Fibroblast of lung (primary cell): Measurements from ENCODE around the gene IFITM5. TPM values are rescaled to one million over a fixed set of nuclear protein-coding genes. Genes with fewer than 3 reads are reported as not detected.

Source experiments
- DNase-seq, 2 donors: peaks; one replicate each; pipeline versions ENCODE4 v3.0.0 to v3.0.0-alpha.2; 2010; ENCODE audit warnings: low read depth in 2 of 2
- H2AFZ ChIP-seq: 2 replicates; pipeline ENCODE4 v1.5.1; 2012; ENCODE audit warnings: low read length, control low read depth, inconsistent platforms
- H3K27ac ChIP-seq: 2 replicates; pipeline ENCODE4 v1.5.1; 2011; ENCODE audit warnings: low read length, control low read depth; ENCODE audit not compliant: insufficient read depth
- H3K27me3 ChIP-seq: 2 replicates; pipeline ENCODE4 v1.5.1; 2011; ENCODE audit warnings: mild to moderate bottlenecking, low read length; ENCODE audit not compliant: control insufficient read depth, insufficient read depth
- H3K36me3 ChIP-seq: 2 replicates; pipeline ENCODE4 v1.5.1; 2011; ENCODE audit warnings: low read length; ENCODE audit not compliant: control insufficient read depth, insufficient read depth
- H3K4me1 ChIP-seq: 2 replicates; pipeline ENCODE4 v1.5.1; 2011; ENCODE audit warnings: low read length; ENCODE audit not compliant: control insufficient read depth, insufficient read depth; ENCODE audit errors: extremely low read depth
- H3K4me2 ChIP-seq: 2 replicates; pipeline ENCODE4 v1.5.1; 2011; ENCODE audit warnings: low read length, control low read depth; ENCODE audit not compliant: insufficient read depth; ENCODE audit errors: extremely low read depth
- H3K4me3 ChIP-seq, 4 experiments: fragments of 200-600 bp in 1 of 4; sonication (generic) in 1 of 4; replicated peaks in 1 of 4; 2 replicates each; pipeline ENCODE4 v1.5.1; 2011 to 2016; ENCODE audit warnings: low read length in 4 of 4, low read depth in 3 of 4, mild to moderate bottlenecking in 3 of 4, control low read depth in 2 of 4, inconsistent platforms in 1 of 4, mixed read lengths in 1 of 4; ENCODE audit not compliant: insufficient read depth in 1 of 4; ENCODE audit errors: control extremely low read depth in 1 of 4
- H3K79me2 ChIP-seq: 2 replicates; pipeline ENCODE4 v1.5.1; 2012; ENCODE audit warnings: mild to moderate bottlenecking, low read length, inconsistent platforms; ENCODE audit not compliant: control insufficient read depth, insufficient read depth
- H3K9ac ChIP-seq: 2 replicates; pipeline ENCODE4 v1.5.1; 2011; ENCODE audit warnings: mild to moderate bottlenecking, low read length, control low read depth; ENCODE audit not compliant: insufficient read depth
- H3K9me3 ChIP-seq: 2 replicates; pipeline ENCODE4 v1.5.1; 2012; ENCODE audit warnings: low read depth, low read length; ENCODE audit not compliant: control insufficient read depth, insufficient read depth
- H4K20me1 ChIP-seq: 2 replicates; pipeline ENCODE4 v1.5.1; 2011; ENCODE audit warnings: low read length; ENCODE audit not compliant: control insufficient read depth, insufficient read depth; ENCODE audit errors: extremely low read depth
- EZH2 ChIP-seq: IDR thresholded peaks from 2 replicates; pipeline ENCODE4 v1.5.1; 2012; ENCODE audit warnings: low read length, control low read depth, mild to moderate bottlenecking; ENCODE audit errors: missing control alignments
- polyA plus RNA-seq, 2 donors: library from polyadenylated mRNA; depleted of rRNA in 1 of 2; stranded (reverse) in 1 of 2; unstranded in 1 of 2; fragments of >200 nt; gene quantifications; 2 replicates each; pipeline ENCODE4 v1.2.1, GENCODE V29; 2011 to 2012; ENCODE audit warnings: missing spikeins in 1 of 2
- total RNA-seq: library from RNA; depleted of rRNA; stranded (reverse); fragments of >200 nt; gene quantifications from 2 replicates; pipeline ENCODE4 v1.2.1, GENCODE V29; 2014
- TF ChIP-seq, protein P1 (sequence below), 2 donors: IDR thresholded peaks in 1 of 2; conservative IDR thresholded peaks in 1 of 2; 1 replicate in 1 of 2; 2 replicates in 1 of 2; pipeline ENCODE4 v1.5.1; 2011 to 2012; ENCODE audit warnings: low read length in 2 of 2, control low read depth in 1 of 2, inconsistent platforms in 1 of 2, low read depth in 1 of 2, mild to moderate bottlenecking in 1 of 2

The IFITM5 gene
- total and polyA plus RNA-seq, 2 donors (not counting 1 experiment from before 2014, with no cell fraction given), result 0.50 TPM; not detected in 1

DNA sequence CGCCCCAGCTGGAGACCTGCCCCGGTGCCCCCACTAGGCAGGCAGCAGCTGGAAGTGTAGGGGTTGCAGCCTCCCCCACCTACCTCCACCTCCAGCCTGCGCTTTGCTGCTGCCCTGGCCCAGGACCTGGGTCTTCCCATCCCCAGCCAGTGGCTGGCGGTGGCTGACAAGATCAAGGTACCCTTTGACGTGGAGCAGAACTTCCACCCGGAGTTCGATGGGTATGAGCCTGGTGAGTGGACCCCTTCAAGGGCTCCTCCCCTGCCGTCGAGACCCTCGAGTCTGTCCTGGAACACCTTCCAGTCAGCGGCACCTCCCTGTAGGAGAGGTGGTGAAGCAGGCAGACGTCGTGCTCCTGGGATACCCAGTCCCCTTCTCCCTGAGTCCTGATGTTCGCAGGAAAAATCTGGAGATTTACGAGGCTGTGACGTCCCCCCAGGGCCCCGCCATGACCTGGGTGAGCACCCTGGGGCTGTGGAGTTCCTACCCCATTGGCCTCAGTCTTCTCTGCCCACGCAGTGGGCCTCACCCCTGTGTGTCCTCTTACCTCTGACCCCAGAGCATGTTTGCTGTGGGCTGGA is 6.0 kb downstream of the IFITM5 start:
- no peak for DNase-seq
- TF ChIP-seq EZH2, result no peak
- TF ChIP-seq, protein P1, sequence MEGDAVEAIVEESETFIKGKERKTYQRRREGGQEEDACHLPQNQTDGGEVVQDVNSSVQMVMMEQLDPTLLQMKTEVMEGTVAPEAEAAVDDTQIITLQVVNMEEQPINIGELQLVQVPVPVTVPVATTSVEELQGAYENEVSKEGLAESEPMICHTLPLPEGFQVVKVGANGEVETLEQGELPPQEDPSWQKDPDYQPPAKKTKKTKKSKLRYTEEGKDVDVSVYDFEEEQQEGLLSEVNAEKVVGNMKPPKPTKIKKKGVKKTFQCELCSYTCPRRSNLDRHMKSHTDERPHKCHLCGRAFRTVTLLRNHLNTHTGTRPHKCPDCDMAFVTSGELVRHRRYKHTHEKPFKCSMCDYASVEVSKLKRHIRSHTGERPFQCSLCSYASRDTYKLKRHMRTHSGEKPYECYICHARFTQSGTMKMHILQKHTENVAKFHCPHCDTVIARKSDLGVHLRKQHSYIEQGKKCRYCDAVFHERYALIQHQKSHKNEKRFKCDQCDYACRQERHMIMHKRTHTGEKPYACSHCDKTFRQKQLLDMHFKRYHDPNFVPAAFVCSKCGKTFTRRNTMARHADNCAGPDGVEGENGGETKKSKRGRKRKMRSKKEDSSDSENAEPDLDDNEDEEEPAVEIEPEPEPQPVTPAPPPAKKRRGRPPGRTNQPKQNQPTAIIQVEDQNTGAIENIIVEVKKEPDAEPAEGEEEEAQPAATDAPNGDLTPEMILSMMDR (conservative IDR thresholded peaks at IDR 0.05 in 1 of 2, IDR thresholded peaks at IDR 0.05 in 1 of 2; ENCODE audit: low read depth in 1 of 2, low read length in 2 of 2), result no peak
- no peak overlapping the region for H3K27ac ChIP-seq
- H3K4me1 ChIP-seq, result peaks cover 3% of the 10 kb centered on the region
- H3K79me2 ChIP-seq, result no peaks in the 10 kb centered on the region
- no peak overlapping the region for H3K4me2 ChIP-seq
- H2AFZ ChIP-seq, result no peak overlapping the region
- peaks cover 3% of the 10 kb centered on the region for H3K27me3 ChIP-seq
- no peak overlapping the region for H3K4me3 ChIP-seq
- no peak overlapping the region for H3K9ac ChIP-seq
- H3K9me3 ChIP-seq, result no peaks in the 10 kb centered on the region
- H3K36me3 ChIP-seq, result no peaks in the 10 kb centered on the region
- no peaks in the 10 kb centered on the region for H4K20me1 ChIP-seq

DNA sequence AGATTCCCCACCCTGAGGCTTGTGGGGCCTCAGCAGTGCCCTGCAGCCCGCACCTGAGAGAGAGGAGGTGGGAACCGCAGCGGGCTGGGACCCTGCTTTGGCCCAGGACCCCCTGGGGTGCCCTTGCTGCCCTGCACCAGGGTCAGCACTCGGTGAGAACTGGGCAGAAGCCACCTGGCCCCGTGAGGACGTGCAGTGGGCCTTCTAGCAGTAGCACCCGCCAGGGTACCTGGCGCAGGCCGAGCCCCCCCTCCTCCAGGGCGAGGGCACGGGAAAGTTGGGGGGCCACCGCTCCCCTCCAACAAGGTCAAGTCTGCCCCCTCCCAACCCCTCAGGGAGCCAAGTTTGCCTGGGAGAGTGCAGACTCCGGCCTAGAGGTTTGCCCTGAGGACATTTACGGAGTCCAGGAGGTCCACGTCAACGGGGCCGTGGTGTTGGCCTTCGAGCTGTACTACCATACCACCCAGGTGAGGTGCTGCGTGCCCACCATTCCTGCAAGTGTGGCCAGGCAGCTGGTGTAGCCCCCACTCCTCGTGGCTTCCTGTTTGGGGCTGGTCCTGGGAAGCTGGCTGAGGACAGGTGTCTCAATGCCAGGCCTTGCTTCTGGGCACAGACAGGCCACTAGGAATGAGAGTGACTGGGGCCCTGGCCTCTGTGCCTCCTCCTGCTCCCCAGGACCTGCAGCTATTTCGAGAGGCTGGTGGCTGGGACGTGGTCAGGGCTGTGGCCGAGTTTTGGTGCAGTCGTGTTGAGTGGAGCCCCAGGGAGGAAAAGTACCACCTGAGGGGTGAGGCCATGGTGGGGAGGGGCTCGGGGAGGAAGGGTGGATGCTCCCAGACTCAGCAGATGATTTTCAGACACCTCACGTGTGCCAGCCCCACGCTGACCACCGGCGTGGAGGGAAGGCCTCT is 6.9 kb downstream of the IFITM5 start:
- H3K27me3 ChIP-seq, result peaks cover 9% of the 10 kb centered on the region
- no peak for DNase-seq
- no peaks in the 10 kb centered on the region for H3K79me2 ChIP-seq
- H3K4me2 ChIP-seq, result no peak overlapping the region
- no peak overlapping the region for H3K4me3 ChIP-seq
- no peak for TF ChIP-seq EZH2
- TF ChIP-seq, protein P1 (conservative IDR thresholded peaks at IDR 0.05 in 1 of 2, IDR thresholded peaks at IDR 0.05 in 1 of 2; ENCODE audit: low read depth in 1 of 2, low read length in 2 of 2), result no peak
- H3K4me1 ChIP-seq, result no peaks in the 10 kb centered on the region
- no peak overlapping the region for H2AFZ ChIP-seq
- no peak overlapping the region for H3K9ac ChIP-seq
- H3K36me3 ChIP-seq, result no peaks in the 10 kb centered on the region
- no peaks in the 10 kb centered on the region for H4K20me1 ChIP-seq
- no peak overlapping the region for H3K27ac ChIP-seq
- H3K9me3 ChIP-seq, result no peaks in the 10 kb centered on the region
